ENCODE measurements around the gene ANKDD1A.

- no peak for TF ChIP-seq REST (IDR thresholded peaks at IDR 0.05; ENCODE audit: insufficient read depth in 1 of 2, low read depth in 2 of 2, low read length in 2 of 2)
- TF ChIP-seq TAF1 (IDR thresholded peaks at IDR 0.05; ENCODE audit: borderline replicate concordance, insufficient read depth, low read length): no peak
Measured at GRCh38 chr15:64926661-64927060, 15.0 kb downstream of the ANKDD1A start.

All from PFSK-1 (cell line).